GM18907 (cell line): ENCODE results near the gene SCAF8.
"Not testable (repeated sequence)": the region's sequence is repeated elsewhere in the genome, so short reads cannot be mapped to it uniquely, and the experiment has no call there.

Experiments
- ATAC-seq: cut with Tn5 transposase; IDR thresholded peaks from one replicate; pipeline ENCODE4 v1.9.1; 2021; ENCODE audit warnings: mild to moderate bottlenecking, moderate library complexity; ENCODE audit not compliant: unreplicated experiment

The SCAF8 gene

DNA sequence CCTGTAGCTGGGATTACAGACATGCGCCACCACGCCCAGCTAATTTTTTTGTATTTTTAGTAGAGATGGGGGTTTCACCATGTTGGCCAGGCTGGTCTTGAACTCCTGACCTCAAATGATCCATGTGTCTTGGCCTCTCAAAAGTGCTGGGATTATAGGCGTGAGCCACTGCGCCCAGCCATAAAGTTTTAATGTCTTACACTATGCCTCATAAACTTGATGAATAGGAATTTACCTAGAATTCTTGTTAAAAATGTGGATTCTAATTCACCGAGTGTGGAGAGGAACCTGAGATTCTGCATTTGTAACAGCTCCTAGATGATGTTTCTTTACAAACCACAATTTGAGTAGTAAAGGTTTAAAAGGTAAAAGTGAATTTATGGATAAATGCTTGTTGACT is 45.9 kb downstream of the SCAF8 start:
- ATAC-seq, result not testable (repeated sequence)

GRCh38 chr6:154782193-154782592 is 49.0 kb downstream of the SCAF8 start:
- no peak for ATAC-seq

- ATAC-seq, result peak; percentile 83
These were observed 50.0 kb downstream of the SCAF8 start for GRCh38 chr6:154783229-154783628.

DNA sequence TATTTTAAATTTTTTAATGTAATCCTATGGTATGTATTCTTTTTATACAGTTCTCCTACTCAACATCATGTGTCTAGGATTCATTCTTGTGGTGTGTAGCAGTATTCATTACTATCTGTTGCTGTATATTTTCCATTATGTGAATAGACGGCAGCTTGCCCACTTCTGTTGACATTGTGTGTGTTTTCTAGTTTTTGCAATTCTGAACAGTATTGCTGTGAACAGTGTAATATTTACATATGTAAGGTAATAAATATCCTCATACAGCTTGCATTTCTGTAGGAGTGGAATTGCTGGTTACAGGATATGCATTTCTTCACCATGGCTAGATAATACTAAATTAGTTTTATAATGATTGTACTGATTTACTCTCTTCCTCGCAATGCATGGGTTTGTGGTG is 51.9 kb downstream of the SCAF8 start:
- ATAC-seq, result no peak

GRCh38 chr6:154786144-154786868 is 53.1 kb downstream of the SCAF8 start:
- no peak for ATAC-seq

DNA sequence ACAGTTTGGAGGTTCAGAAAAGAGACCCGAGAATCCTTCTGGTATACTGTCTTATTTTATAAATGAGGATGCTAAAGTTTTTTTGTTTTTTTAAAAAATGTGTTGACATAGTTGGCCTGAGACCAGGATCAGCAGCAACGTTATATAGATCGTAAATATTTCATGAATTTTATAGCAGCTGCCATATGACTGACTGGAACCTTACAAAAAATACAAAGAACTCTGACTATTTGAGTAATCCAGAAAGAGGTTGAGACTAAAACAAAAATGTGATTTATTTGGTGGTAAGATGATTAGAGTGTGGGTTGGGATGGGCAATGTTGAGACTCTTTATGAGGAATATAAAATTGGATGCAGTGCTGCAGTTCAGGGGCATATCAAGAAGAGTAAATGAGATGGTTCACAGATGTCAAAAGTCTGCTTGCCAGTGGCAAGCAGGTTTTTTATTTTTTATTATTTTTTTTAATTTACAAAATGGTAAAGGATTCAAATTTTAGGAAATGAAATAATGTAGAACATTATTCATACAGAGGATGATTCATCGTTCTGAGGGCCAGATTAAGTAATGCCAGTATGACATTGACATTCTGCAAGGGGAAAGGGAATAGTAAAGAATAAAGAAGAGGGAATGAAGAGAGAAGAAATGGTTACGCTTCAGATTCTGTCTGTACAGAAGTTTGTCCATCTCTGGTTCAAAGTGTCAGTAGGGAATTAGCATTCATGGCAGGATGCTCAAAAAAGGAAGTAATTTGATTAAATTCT is 58.5 kb downstream of the SCAF8 start:
- no peak for ATAC-seq

DNA sequence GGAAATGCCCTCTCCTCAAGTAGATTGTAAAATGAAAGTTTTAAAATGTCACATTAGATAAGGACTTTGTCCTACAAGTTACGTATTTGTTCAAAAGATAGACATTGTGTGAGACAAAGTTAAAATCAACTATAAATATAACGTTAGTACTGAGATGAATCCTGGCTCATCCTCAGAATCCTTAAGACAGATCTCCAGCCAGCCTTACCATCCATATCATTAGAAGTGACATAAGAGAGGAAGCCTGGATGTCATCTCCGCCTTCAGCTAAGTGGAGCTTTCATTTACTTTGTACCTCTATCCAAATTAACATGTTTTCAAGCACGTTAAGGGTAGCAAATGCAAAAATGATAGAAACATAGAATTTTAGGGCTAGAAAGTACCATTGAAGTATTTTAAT is 59.1 kb downstream of the SCAF8 start:
- no peak for ATAC-seq

DNA sequence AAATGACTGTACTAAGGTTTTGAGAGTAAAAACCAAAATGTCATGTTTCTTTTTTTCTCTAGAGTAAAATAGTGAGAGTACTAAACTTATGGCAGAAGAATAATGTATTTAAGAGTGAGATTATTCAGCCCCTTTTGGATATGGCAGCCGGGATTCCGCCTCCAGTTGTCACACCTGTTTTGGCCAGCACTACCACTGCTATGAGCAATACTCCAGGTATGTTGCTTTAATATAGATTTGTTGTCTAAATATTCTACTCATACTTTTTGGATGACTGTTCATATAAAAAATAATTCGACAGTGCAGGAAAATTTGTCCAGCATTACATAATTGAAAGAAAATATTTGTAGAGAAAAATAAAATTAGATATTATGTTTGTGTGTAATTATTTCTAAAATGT is 59.5 kb downstream of the SCAF8 start:
- ATAC-seq, result no peak

DNA sequence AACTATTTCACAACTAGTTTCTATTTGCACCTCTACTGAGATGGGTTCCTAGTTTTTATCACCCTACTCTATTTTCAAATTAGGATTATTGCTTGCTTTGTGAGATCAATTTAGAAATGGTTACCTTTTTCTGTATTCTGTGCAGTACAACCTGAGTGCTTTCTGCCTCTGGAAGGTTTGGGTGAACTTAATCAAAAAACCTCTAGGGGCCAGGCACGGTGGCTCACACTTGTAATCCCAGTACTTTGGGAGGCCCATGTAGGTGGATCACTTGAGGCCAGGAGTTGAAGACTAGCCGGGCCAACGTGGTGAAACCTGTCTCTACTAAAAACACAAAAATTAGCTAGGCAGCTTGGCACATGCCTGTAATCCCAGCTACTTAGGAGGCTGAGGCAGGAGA is 63.3 kb downstream of the SCAF8 start:
- no peak for ATAC-seq

DNA sequence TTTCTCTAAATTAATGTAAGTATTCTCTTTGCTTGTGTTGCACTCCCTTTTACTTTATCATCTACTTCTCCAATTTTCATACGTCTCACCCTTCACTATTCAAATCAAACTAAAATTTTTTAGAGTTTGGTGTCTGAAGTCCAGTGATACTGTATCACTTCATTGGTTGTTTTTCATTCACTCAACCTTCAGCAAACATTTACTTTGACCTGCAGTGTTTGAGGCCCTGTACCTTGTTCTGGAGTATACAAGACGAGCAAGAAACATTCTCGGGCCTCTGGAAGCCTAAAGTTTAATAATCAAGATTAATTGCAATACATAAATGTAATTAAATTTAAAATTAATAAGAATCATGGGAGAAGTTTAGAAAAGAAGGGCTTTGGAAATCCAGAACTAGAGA is 64.6 kb downstream of the SCAF8 start:
- no peak for ATAC-seq

GRCh38 chr6:154800338-154800737 is 67.1 kb downstream of the SCAF8 start:
- ATAC-seq, result no peak

- peak; percentile 66 for ATAC-seq
These were observed 72.2 kb downstream of the SCAF8 start for GRCh38 chr6:154805288-154805911.

DNA sequence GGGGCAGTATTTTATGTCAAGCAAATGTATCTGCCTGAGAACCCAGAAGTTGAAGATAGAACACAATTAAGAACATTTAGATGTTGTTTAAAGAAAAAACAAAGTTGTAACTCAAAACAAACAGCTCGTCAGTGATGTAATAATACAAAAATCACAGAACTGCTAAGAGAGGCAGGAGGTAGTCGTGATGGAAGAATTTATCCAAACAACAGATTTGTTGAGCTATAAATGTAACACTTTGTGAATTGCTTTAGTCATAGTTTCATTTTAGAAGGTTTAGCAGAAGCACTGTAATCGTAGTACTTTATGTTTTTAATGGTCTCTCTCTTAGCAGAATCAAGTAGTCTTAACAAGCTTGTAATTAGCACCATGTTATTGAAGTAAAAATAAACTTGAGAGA is 73.6 kb downstream of the SCAF8 start:
- no peak for ATAC-seq

GRCh38 chr6:154811663-154812062 is 78.4 kb downstream of the SCAF8 start:
- ATAC-seq, result not testable (repeated sequence)

DNA sequence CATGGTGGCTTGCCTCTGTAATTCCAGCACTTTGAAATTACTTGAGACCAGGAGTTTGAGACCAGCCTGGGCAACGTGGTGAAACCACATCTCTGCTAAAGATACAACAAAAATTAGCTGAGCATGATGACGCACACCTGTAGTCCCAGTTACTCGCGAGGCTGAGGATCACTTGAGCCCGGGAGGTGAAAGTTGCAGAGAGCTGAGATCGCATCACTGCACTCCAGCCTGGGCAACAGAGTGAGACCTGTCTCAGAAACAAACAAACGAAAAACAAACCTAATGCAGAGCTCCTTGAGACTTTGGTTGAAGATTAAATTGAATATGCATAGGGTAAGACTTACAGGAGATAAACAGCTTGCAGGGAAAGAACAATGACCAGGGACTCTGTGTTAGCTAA is 80.8 kb downstream of the SCAF8 start:
- peak; percentile 89 for ATAC-seq

- no peak for ATAC-seq
These were observed 83.0 kb downstream of the SCAF8 start for GRCh38 chr6:154815938-154816820.

- no peak for ATAC-seq
These were observed 87.9 kb downstream of the SCAF8 start for GRCh38 chr6:154821099-154821498.

- no peak for ATAC-seq
These were observed 88.4 kb downstream of the SCAF8 start for GRCh38 chr6:154821638-154822037.

DNA sequence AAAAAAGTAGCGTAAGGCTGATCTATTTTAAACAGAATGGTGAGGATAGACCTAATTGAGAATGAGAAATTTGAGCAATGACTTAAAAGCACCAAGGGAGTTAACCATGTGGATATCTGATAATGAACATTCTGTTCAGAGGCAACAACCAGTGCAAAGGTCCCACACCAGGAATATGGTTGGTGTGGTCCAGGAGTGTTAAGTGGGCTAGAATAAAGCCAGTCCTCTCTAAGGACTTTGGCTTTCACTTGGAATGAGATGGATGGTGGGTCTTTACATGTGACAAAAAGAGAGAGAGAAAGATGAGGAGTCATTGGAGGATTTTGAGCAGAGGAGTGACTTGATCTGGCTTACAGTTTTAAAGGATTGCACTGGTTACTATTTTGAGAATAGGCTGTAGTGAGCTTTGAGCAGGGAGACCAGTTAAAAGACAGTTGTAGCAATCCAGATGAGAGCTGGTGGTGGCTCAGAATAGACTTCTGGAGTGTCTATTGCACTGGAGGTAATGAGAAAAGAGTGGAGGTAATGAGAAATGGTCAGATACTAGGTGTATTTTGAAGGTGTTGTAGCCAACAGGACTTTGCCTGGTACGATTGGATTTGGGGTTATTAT is 89.8 kb downstream of the SCAF8 start:
- ATAC-seq, result no peak

DNA sequence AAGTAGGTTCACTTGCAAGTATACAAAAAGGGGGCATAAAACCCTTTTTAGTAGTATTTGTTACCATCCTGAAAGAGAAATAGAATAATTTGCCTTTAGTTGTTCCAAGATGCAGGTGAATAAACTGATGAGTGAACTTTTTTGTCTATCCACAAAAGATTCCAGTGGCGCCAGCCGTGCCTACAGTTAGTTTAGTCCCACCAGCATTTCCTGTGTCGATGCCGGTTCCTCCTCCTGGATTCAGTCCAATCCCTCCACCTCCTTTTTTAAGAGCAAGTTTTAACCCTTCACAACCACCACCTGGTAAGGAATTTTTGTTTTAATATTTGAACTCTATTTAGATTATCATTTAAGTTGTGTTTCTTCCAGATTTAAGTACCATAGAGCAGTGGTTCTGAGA is 90.9 kb downstream of the SCAF8 start:
- no peak for ATAC-seq

DNA sequence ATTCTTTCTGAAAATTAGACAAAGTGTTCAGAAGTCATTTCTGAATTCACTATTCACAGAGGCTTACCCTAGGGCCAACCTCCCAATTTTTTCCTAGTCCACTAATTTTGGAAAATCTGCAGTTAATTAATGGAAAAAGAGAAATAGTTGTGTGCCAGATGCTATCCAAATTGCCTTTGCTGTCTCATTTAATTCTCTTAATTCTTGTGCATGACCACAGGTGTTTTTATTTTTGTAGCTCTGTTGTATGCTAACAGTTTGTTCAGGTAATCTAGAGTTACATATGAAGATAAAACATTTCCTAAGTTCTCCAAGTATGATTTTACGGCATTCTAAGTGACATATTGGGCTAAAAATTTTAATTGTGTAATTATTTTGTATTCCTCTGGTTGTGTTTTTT is 96.8 kb downstream of the SCAF8 start:
- ATAC-seq, result no peak
